Measurements from ENCODE around the gene SAMMSON. TPM values are rescaled to one million over a fixed set of nuclear protein-coding genes. Genes with fewer than 3 reads are reported as not detected.

Gene SAMMSON
- total RNA-seq, result 1.2 TPM

DNA sequence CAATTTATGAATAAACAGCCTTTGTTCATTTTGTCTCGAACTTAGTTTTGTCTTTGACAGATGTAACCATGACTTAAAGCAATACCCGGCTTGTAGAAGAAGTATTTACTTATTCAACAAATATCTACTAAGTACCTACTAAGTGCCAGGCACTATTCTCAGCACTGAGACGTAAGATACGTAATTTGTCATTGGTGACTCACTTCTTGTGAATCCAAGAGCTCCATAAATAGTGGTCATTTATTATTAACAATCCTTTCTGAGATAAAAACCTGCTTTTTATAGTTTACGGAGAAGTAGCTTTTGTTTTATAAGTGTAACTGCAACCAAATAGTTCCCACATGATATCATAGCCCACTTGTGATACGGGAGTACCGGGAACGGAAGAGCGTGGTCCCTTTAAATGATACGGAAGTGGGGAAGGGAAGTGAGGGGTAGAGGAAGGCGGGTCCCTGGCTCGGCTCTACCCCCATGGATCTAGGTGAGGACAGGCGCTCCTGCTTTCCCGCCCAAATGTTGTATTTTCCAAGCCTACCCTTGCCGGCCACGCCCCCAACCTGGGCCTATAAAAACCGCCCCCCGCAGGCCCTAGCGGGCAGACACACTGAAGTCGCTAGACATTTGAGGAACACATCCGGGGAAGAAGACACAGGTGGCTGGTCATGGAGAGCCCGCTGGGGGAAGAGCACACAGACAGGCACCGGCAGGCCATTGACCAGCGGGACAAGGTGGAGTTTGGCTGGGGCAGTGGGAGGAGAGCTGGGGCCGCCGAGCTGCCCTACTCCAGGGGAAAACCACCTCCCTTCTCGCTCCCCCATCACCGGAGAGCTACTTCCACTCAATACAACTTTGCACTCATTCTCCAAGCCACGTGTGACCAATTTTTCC, at the start of gene SAMMSON:
SAMMSON (plus strand) TSS at position 594 of the 888 bp plus-strand sequence.

